ENCODE results near the gene FOXN3.

- TF ChIP-seq CTCF (IDR thresholded peaks at IDR 0.05; ENCODE audit: insufficient read depth, low read length), result no peak
- no peak for TF ChIP-seq REST (IDR thresholded peaks at IDR 0.05; ENCODE audit: insufficient replicate concordance, low read depth)
Observed at GRCh38 chr14:89129570-89129969, 287.5 kb downstream of the FOXN3 start.

All from HL-60 (cell line).